GM23338 (cell line): ENCODE results near the gene DNAJB12. TPM values are rescaled to one million over a fixed set of nuclear protein-coding genes. Genes with fewer than 3 reads are reported as not detected.

Experiments used
- ATAC-seq: fragments of 200-7000 bp; cut with Tn5 transposase; 3 replicates; pipeline ENCODE4 v1.9.1; 2020
- DNase-seq: peaks from one replicate; pipeline ENCODE4 v3.0.0-alpha.2; 2015; ENCODE audit warnings: low spot score
- H2AFZ ChIP-seq: fragments of 200-600 bp; sonication (generic); 2 replicates; pipeline ENCODE4 v1.8.0; 2016; ENCODE audit warnings: antibody characterized with exemption, mild to moderate bottlenecking, moderate library complexity
- H3F3A ChIP-seq: fragments of 200-600 bp; sonication (generic); replicated peaks from 2 replicates; pipeline ENCODE4 v1.8.0; 2017; ENCODE audit warnings: antibody characterized with exemption, mixed run types, low read depth
- H3K27ac ChIP-seq: fragments of 200-600 bp; sonication (generic); 2 replicates; pipeline ENCODE4 v1.6.1; 2016; ENCODE audit warnings: low read depth
- H3K27me3 ChIP-seq: fragments of 200-600 bp; sonication (generic); 2 replicates; pipeline ENCODE4 v1.8.0; 2016; ENCODE audit warnings: mild to moderate bottlenecking, mixed run types, moderate library complexity; ENCODE audit not compliant: insufficient read depth
- H3K36me3 ChIP-seq: fragments of 200-600 bp; sonication (generic); 2 replicates; pipeline ENCODE4 v1.8.0; 2016; ENCODE audit warnings: mild to moderate bottlenecking; ENCODE audit not compliant: insufficient read depth
- H3K4me1 ChIP-seq: fragments of 200-600 bp; sonication (generic); 2 replicates; pipeline ENCODE4 v1.8.0; 2016; ENCODE audit warnings: mild to moderate bottlenecking, moderate library complexity; ENCODE audit not compliant: insufficient read depth
- H3K4me2 ChIP-seq: fragments of 200-600 bp; sonication (generic); 2 replicates; pipeline ENCODE4 v1.7.1; 2017; ENCODE audit warnings: mixed run types
- H3K4me3 ChIP-seq: fragments of 200-600 bp; sonication (generic); 2 replicates; pipeline ENCODE4 v1.6.1; 2016; ENCODE audit warnings: mixed run types
- H3K79me2 ChIP-seq: fragments of 200-600 bp; sonication (generic); replicated peaks from 2 replicates; pipeline ENCODE4 v1.8.0; 2017; ENCODE audit warnings: mild to moderate bottlenecking; ENCODE audit not compliant: insufficient read depth
- H3K9me2 ChIP-seq: fragments of 200-600 bp; sonication (generic); 2 replicates; pipeline ENCODE4 v1.8.0; 2017; ENCODE audit not compliant: insufficient read depth
- H4K20me1 ChIP-seq: fragments of 200-600 bp; sonication (generic); replicated peaks from 2 replicates; pipeline ENCODE4 v1.8.0; 2017; ENCODE audit warnings: mild to moderate bottlenecking; ENCODE audit not compliant: insufficient read depth
- H3K27ac Mint-ChIP-seq: 2 replicates; pipeline ENCODE4 v1.8.0; 2020; ENCODE audit warnings: inconsistent platforms, mild to moderate bottlenecking, moderate library complexity, mixed read lengths
- H3K27me3 Mint-ChIP-seq: 3 replicates; pipeline ENCODE4 v1.8.0; 2022; ENCODE audit warnings: low read depth, mild to moderate bottlenecking, moderate library complexity, mixed read lengths, inconsistent platforms; ENCODE audit not compliant: insufficient read depth, poor library complexity
- H3K36me3 Mint-ChIP-seq: 3 replicates; pipeline ENCODE4 v1.8.0; 2021; ENCODE audit warnings: low read depth, mild to moderate bottlenecking, inconsistent platforms, moderate library complexity, mixed read lengths
- H3K4me1 Mint-ChIP-seq: 3 replicates; pipeline ENCODE4 v1.8.0; 2020; ENCODE audit warnings: mild to moderate bottlenecking, inconsistent platforms, mixed read lengths
- H3K4me3 Mint-ChIP-seq: 3 replicates; pipeline ENCODE4 v1.8.0; 2021; ENCODE audit warnings: moderate library complexity, mild to moderate bottlenecking, inconsistent platforms, mixed read lengths
- H3K9me3 Mint-ChIP-seq: 3 replicates; pipeline ENCODE4 v1.8.0; 2020; ENCODE audit warnings: moderate library complexity, mild to moderate bottlenecking, inconsistent platforms, mixed read lengths
- CREB1 ChIP-seq: fragments of 250-450 bp; sonication (Bioruptor Pico); IDR thresholded peaks from 2 replicates; pipeline ENCODE4 v1.5.0; 2020; ENCODE audit warnings: low read depth, mild to moderate bottlenecking, moderate library complexity
- CTCF ChIP-seq, 2 experiments: fragments of 200-600 bp in 1 of 2; sonication (generic) in 1 of 2; conservative IDR thresholded peaks; 2 replicates each; pipeline versions ENCODE4 v1.5.1 to v1.6.1; 2016 to 2017; ENCODE audit warnings: antibody characterized with exemption in 2 of 2, low read depth in 2 of 2, mild to moderate bottlenecking in 2 of 2, moderate library complexity in 1 of 2
- ETS1 ChIP-seq: IDR thresholded peaks from 2 replicates; pipeline ENCODE4 v1.6.1; 2016; ENCODE audit warnings: antibody characterized with exemption
- EZH2 ChIP-seq: fragments of 200-600 bp; sonication (generic); IDR thresholded peaks from one replicate; pipeline ENCODE4 v1.8.0; 2017; ENCODE audit warnings: antibody characterized with exemption, mild to moderate bottlenecking, low read depth; ENCODE audit not compliant: unreplicated experiment
- EZH2phosphoT487 ChIP-seq: fragments of 200-600 bp; sonication (generic); IDR thresholded peaks from one replicate; pipeline ENCODE4 v1.8.1; 2018; ENCODE audit warnings: antibody characterized with exemption; ENCODE audit not compliant: unreplicated experiment
- JUNB ChIP-seq: IDR thresholded peaks from one replicate; pipeline ENCODE4 v1.6.1; 2016; ENCODE audit warnings: antibody characterized with exemption; ENCODE audit not compliant: unreplicated experiment
- NANOG ChIP-seq: IDR thresholded peaks from 2 replicates; pipeline ENCODE4 v1.6.1; 2016; ENCODE audit warnings: antibody characterized with exemption, borderline replicate concordance
- POLR2AphosphoS5 ChIP-seq: IDR thresholded peaks from 2 replicates; pipeline ENCODE4 v1.6.1; 2016; ENCODE audit warnings: antibody characterized with exemption, low read depth
- REST ChIP-seq: IDR thresholded peaks from one replicate; pipeline ENCODE4 v1.6.1; 2018; ENCODE audit warnings: antibody characterized with exemption; ENCODE audit not compliant: unreplicated experiment
- STAT1 ChIP-seq: IDR thresholded peaks from one replicate; pipeline ENCODE4 v1.6.1; 2016; ENCODE audit warnings: antibody characterized with exemption; ENCODE audit not compliant: unreplicated experiment
- ZNF114 ChIP-seq: fragments of 250-450 bp; sonication (Bioruptor Pico); IDR thresholded peaks from 2 replicates; pipeline ENCODE4 v1.5.0; 2020; ENCODE audit warnings: mild to moderate bottlenecking, moderate library complexity
- ZNF331 ChIP-seq: fragments of 250-450 bp; sonication (Bioruptor Pico); IDR thresholded peaks from 2 replicates; pipeline ENCODE4 v1.5.0; 2020; ENCODE audit warnings: low read depth, mild to moderate bottlenecking, moderate library complexity
- ZNF462 ChIP-seq: fragments of 250-450 bp; sonication (Bioruptor Pico); IDR thresholded peaks from 2 replicates; pipeline ENCODE4 v1.5.0; 2020; ENCODE audit warnings: mild to moderate bottlenecking, moderate library complexity
- polyA plus RNA-seq: library from polyadenylated mRNA; unstranded; fragments of >200 nt; fragmentation: Nextera tagmentation; extraction: Ambion mirVana; gene quantifications from 2 replicates; pipeline ENCODE4 v1.2.1, GENCODE V29; 2016
- total RNA-seq: library from RNA; depleted of rRNA; stranded (reverse); fragments of >200 nt; shearing (Covaris generic); gene quantifications from 2 replicates; pipeline ENCODE4 v1.2.3, GENCODE V29; 2014

DNAJB12 gene
- total and polyA plus RNA-seq, 2 experiments from 2014 or later = 12.8 to 16.0 TPM

- no peaks in the 10 kb centered on the region for H3K79me2 ChIP-seq
- TF ChIP-seq CREB1 (CRISPR knock-in tag) = no peak
- TF ChIP-seq CTCF (conservative IDR thresholded peaks at IDR 0.05; ENCODE audit: low read depth in 2 of 2) = no peak
- TF ChIP-seq ZNF331 (CRISPR knock-in tag) = no peak
- TF ChIP-seq ZNF462 (CRISPR knock-in tag) = no peak
- no peak for TF ChIP-seq EZH2phosphoT487
- TF ChIP-seq EZH2 = no peak
- TF ChIP-seq NANOG = no peak
- no peak for TF ChIP-seq ZNF114 (CRISPR knock-in tag)
- no peak for TF ChIP-seq POLR2AphosphoS5
- TF ChIP-seq ETS1 = no peak
- no peak for TF ChIP-seq JUNB
- no peak for TF ChIP-seq REST
- TF ChIP-seq STAT1 = no peak
- no peak overlapping the region for H3K27ac ChIP-seq
- H3K4me1 Mint-ChIP-seq = peaks cover 16% of the 10 kb centered on the region
- peaks cover 4% of the 10 kb centered on the region; the same call in 1 of the 2 replicates for H3K36me3 ChIP-seq
- peaks cover 42% of the 10 kb centered on the region; the same call in 2 of the 3 replicates for H3K36me3 Mint-ChIP-seq
- no peak overlapping the region for H3K4me3 Mint-ChIP-seq
- peaks cover 3% of the 10 kb centered on the region for H3K27me3 Mint-ChIP-seq
- no peak overlapping the region for H3K27ac Mint-ChIP-seq
- H3K27me3 ChIP-seq = no peaks in the 10 kb centered on the region
- peaks cover 3% of the 10 kb centered on the region; the same call in 1 of the 2 replicates for H3F3A ChIP-seq
- H2AFZ ChIP-seq = no peak overlapping the region
- no peak overlapping the region for H3K4me3 ChIP-seq
- H3K9me2 ChIP-seq = no peaks in the 10 kb centered on the region
- H3K9me3 Mint-ChIP-seq = no peaks in the 10 kb centered on the region
- H3K4me1 ChIP-seq = peaks cover 11% of the 10 kb centered on the region; the same call in 1 of the 2 replicates
- no peak for DNase-seq
- no peak overlapping the region for H3K4me2 ChIP-seq
- no peak for ATAC-seq
- H4K20me1 ChIP-seq = 0 out of 2 replicates have a peak, but pooled peaks cover 3% of the 10 kb centered on the region
Observed at GRCh38 chr10:72338180-72338579, 16.5 kb downstream of the DNAJB12 start.
